IMR-90 (cell line): ENCODE results near the gene PKP4. TPM values are rescaled to one million over a fixed set of nuclear protein-coding genes. Genes with fewer than 3 reads are reported as not detected.

Source experiments
- ATAC-seq: fragments of 200-7000 bp; cut with Tn5 transposase; 2 replicates; pipeline ENCODE4 v1.9.1; 2020; ENCODE audit warnings: low read depth, mild to moderate bottlenecking, moderate library complexity
- BruUV-seq: library from RNA; stranded (reverse); fragments of 400-500 nt; replicated peaks from 2 replicates; lab custom pipeline; 2021; lab: Mats Ljungman, UMichigan
- CTCF ChIA-PET: fragments of 300-600 bp; formaldehyde crosslinking; extraction: SDS; loops from one replicate; lab custom pipeline; 2021; ENCODE audit warnings: antibody characterized with exemption; lab: Yijun Ruan, JAX
- POLR2A ChIA-PET: fragments of 300-600 bp; sonication (Branson Sonifier 250); formaldehyde crosslinking; loops from one replicate; lab custom pipeline; 2022; ENCODE audit warnings: antibody characterized with exemption; ENCODE audit not compliant: unreplicated experiment; lab: Charles Lee
- DNase-seq: peaks from one replicate; pipeline ENCODE4 v3.0.0; 2013
- H2AFZ ChIP-seq: replicated peaks from 2 replicates; pipeline ENCODE3; 2013; ENCODE audit warnings: low read length, mild to moderate bottlenecking; ENCODE audit not compliant: poor library complexity
- H2AK5ac ChIP-seq: 2 replicates; pipeline ENCODE4 v1.6.1; 2013; ENCODE audit warnings: low read depth, low read length, inconsistent platforms
- H2AK9ac ChIP-seq: replicated peaks from 2 replicates; pipeline ENCODE3; 2013; ENCODE audit warnings: mild to moderate bottlenecking, low read depth, low read length, moderate library complexity; ENCODE audit not compliant: poor library complexity
- H2BK120ac ChIP-seq: 2 replicates; pipeline ENCODE4 v1.6.1; 2013; ENCODE audit warnings: low read depth, low read length, inconsistent platforms
- H2BK15ac ChIP-seq: 3 replicates; pipeline ENCODE4 v1.6.1; 2013; ENCODE audit warnings: low read depth, low read length, inconsistent platforms
- H2BK20ac ChIP-seq: 2 replicates; pipeline ENCODE4 v1.6.1; 2013; ENCODE audit warnings: low read depth, mild to moderate bottlenecking, inconsistent platforms, low read length, moderate library complexity
- H2BK5ac ChIP-seq: 2 replicates; pipeline ENCODE4 v1.6.1; 2013; ENCODE audit warnings: mild to moderate bottlenecking, low read depth, low read length, inconsistent platforms; ENCODE audit not compliant: poor library complexity, severe bottlenecking
- H3K14ac ChIP-seq: replicated peaks from 2 replicates; pipeline ENCODE4 v1.6.1; 2013; ENCODE audit warnings: low read depth, low read length, inconsistent platforms
- H3K18ac ChIP-seq: 2 replicates; pipeline ENCODE4 v1.6.1; 2013; ENCODE audit warnings: low read depth, low read length, control low read depth
- H3K23ac ChIP-seq: 2 replicates; pipeline ENCODE4 v1.6.1; 2013; ENCODE audit warnings: low read depth, low read length, inconsistent platforms
- H3K27ac ChIP-seq: 2 replicates; pipeline ENCODE4 v1.5.1; 2013; ENCODE audit warnings: mild to moderate bottlenecking, control low read depth, low read length; ENCODE audit not compliant: insufficient read depth
- H3K27me3 ChIP-seq: 2 replicates; pipeline ENCODE4 v1.6.1; 2013; ENCODE audit warnings: low read length; ENCODE audit not compliant: control insufficient read depth, insufficient read depth
- H3K36me3 ChIP-seq: 2 replicates; pipeline ENCODE4 v1.6.1; 2013; ENCODE audit warnings: low read length, mixed read lengths; ENCODE audit not compliant: control insufficient read depth, insufficient read depth
- H3K4ac ChIP-seq: 2 replicates; pipeline ENCODE4 v1.6.1; 2013; ENCODE audit warnings: low read depth, low read length, inconsistent platforms
- H3K4me1 ChIP-seq: 2 replicates; pipeline ENCODE4 v1.6.1; 2013; ENCODE audit warnings: low read length, mixed read lengths; ENCODE audit not compliant: control insufficient read depth, insufficient read depth
- H3K4me2 ChIP-seq: 2 replicates; pipeline ENCODE4 v1.6.1; 2013; ENCODE audit warnings: low read depth, mild to moderate bottlenecking, control low read depth, low read length, moderate library complexity
- H3K4me3 ChIP-seq: 2 replicates; pipeline ENCODE4 v1.5.1; 2013; ENCODE audit warnings: low read depth, mild to moderate bottlenecking, control low read depth, low read length, moderate library complexity; ENCODE audit not compliant: insufficient read depth
- H3K56ac ChIP-seq: 2 replicates; pipeline ENCODE4 v1.6.1; 2013; ENCODE audit warnings: low read length, inconsistent platforms; ENCODE audit not compliant: insufficient read depth; ENCODE audit errors: extremely low read depth
- H3K79me1 ChIP-seq, 2 experiments: 2 replicates each; pipeline ENCODE4 v1.6.1; 2013; ENCODE audit warnings: low read length in 2 of 2, inconsistent platforms in 1 of 2, low read depth in 1 of 2
- H3K9ac ChIP-seq: 2 replicates; pipeline ENCODE4 v1.6.1; 2013; ENCODE audit warnings: low read depth, low read length, control low read depth
- H3K9me1 ChIP-seq: 2 replicates; pipeline ENCODE4 v1.6.1; 2013; ENCODE audit warnings: low read length, inconsistent platforms; ENCODE audit not compliant: insufficient read depth
- H3K9me3 ChIP-seq: 2 replicates; pipeline ENCODE4 v1.6.1; 2013; ENCODE audit warnings: low read length; ENCODE audit not compliant: control insufficient read depth, insufficient read depth
- H4K20me1 ChIP-seq: 2 replicates; pipeline ENCODE4 v1.6.1; 2013; ENCODE audit warnings: low read length, inconsistent platforms; ENCODE audit not compliant: insufficient read depth
- H4K5ac ChIP-seq: 2 replicates; pipeline ENCODE4 v1.6.1; 2013; ENCODE audit warnings: mild to moderate bottlenecking, low read depth, low read length, control low read depth
- H4K8ac ChIP-seq, 2 experiments: 2 replicates each; pipeline ENCODE4 v1.6.1; 2013; ENCODE audit warnings: low read depth in 2 of 2, low read length in 2 of 2, control low read depth in 1 of 2, inconsistent platforms in 1 of 2
- H4K91ac ChIP-seq: 2 replicates; pipeline ENCODE4 v1.6.1; 2013; ENCODE audit warnings: low read depth, low read length, inconsistent platforms; ENCODE audit not compliant: insufficient read depth
- CEBPB ChIP-seq: IDR thresholded peaks from 2 replicates; pipeline ENCODE4 v1.6.1; 2012; ENCODE audit warnings: low read depth, low read length, improper control_type of control experiment
- CHD1 ChIP-seq: IDR thresholded peaks from 2 replicates; pipeline ENCODE4 v1.6.1; 2012; ENCODE audit warnings: low read depth, low read length, improper control_type of control experiment
- FOS ChIP-seq: fragments of 150-350 bp; IDR thresholded peaks from 2 replicates; pipeline ENCODE4 v1.6.1; 2016; ENCODE audit warnings: low read depth, low read length
- MAZ ChIP-seq: IDR thresholded peaks from 2 replicates; pipeline ENCODE4 v1.6.1; 2012; ENCODE audit warnings: low read depth, mild to moderate bottlenecking, low read length, improper control_type of control experiment, moderate library complexity, borderline replicate concordance
- MXI1 ChIP-seq: IDR thresholded peaks from 2 replicates; pipeline ENCODE4 v1.6.1; 2012; ENCODE audit warnings: low read depth, mild to moderate bottlenecking, low read length, moderate library complexity, borderline replicate concordance
- NFE2L2 ChIP-seq: fragments of 150-350 bp; IDR thresholded peaks from 2 replicates; pipeline ENCODE4 v1.6.1; 2016; ENCODE audit warnings: low read depth, mild to moderate bottlenecking, low read length
- WGBS, 2 experiments: methylation state at CpG; one replicate each; pipeline versions ENCODE4 v1.1.5 to v1.1.7; 2013; ENCODE audit warnings: missing lambda C conversion rate in 2 of 2; ENCODE audit not compliant: insufficient read length in 1 of 2; ENCODE audit errors: extremely low coverage in 2 of 2; 5-methylcytosine and 5-hydroxymethylcytosine counted together
- dilution Hi-C: fragments of 300-500 bp; cut with HindIII; formaldehyde crosslinking; loops from one replicate; pipeline ENCODE4 v1.14.3; 2018; ENCODE audit warnings: low sequenced_read_pairs; ENCODE audit not compliant: unreplicated experiment
- in situ Hi-C: fragments of 300-500 bp; cut with MboI; formaldehyde crosslinking; loops from 3 replicates; pipeline ENCODE4 v1.14.3; 2019; ENCODE audit warnings: low sequenced_read_pairs, inconsistent platforms, mixed read lengths
- intact Hi-C: fragments of 100-400 bp; cut with micrococcal nuclease; formaldehyde crosslinking; loops from 2 replicates; pipeline ENCODE4 v1.10.0; 2022
- polyA plus RNA-seq, 3 experiments: library from polyadenylated mRNA; depleted of rRNA; stranded (reverse); fragments of >200 nt; gene quantifications; 2 replicates each; pipeline ENCODE4 v1.2.3, GENCODE V29; 2012; ENCODE audit warnings: low replicate concordance in 1 of 3
- total RNA-seq: library from RNA; depleted of rRNA; stranded (reverse); fragments of >200 nt; gene quantifications from 2 replicates; pipeline ENCODE4 v1.2.3, GENCODE V29; 2012
- TF ChIP-seq, protein P1 (sequence below): conservative IDR thresholded peaks from 2 replicates; pipeline ENCODE4 v1.5.1; 2012; ENCODE audit warnings: mild to moderate bottlenecking, low read depth, low read length, improper control_type of control experiment
- TF ChIP-seq, protein P2 (sequence below): fragments of 150-350 bp; IDR thresholded peaks from 2 replicates; pipeline ENCODE4 v1.6.1; 2016; ENCODE audit warnings: low read depth, mild to moderate bottlenecking, low read length, moderate library complexity, borderline replicate concordance

Gene PKP4
- total and polyA plus RNA-seq, 2 of the 4 experiments (the other 2 are of a cell fraction) = 20.1 to 37.8 TPM

DNA sequence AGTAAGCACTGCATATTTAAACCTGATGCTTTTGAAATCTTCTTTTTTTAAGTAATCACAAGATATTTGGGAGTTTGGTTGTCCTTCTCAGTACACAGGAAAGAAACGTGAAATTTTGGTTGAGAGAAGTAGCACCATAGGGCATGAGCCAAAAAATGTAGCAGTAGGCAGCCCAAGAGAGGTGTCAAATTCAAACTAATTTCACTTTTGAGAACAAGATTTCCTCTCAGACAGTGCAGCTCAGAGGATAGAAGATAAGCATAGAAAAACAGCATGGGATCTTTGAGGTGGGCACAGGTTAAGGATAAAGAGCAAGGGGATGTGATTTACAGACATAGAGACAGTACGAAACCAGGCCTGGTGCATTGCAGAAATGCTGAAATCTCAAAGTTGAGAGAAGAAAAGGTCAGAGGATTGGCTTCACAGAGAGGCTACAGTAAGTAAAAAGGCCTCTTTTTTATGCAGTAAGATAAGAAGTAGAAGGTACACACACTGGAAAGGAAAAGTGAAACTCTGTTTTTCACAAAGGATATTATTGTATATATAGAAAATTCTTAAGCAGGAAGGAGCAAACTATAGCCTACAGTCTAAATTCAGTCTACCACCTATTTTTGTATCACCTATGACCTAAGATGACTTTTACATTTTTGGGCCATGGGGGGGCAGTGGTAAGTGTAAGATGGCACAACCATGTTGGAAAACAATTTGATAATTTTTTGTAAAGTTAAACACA lies 89.8 kb downstream of the PKP4 start:
- H3K27ac ChIP-seq = no peak overlapping the region
- no peak overlapping the region; the same call in 1 of the 2 replicates for H3K9ac ChIP-seq
- 100% methylated on average over 1 of the region's 2 CpGs; no CpG with 5 or more reads in 1 of the 2 experiments for whole genome bisulfite sequencing, 2 experiments
- no peaks in the 10 kb centered on the region for H3K4me1 ChIP-seq
- H4K5ac ChIP-seq = no peak overlapping the region
- no peaks in the 10 kb centered on the region; the same call in 1 of the 2 replicates for H3K9me1 ChIP-seq
- H3K36me3 ChIP-seq = peaks cover 1% of the 10 kb centered on the region; the same call in 1 of the 2 replicates
- no peak overlapping the region for H3K23ac ChIP-seq
- no peak overlapping the region for H3K14ac ChIP-seq
- TF ChIP-seq CEBPB (no peak), NFE2L2 (no peak), MXI1 (no peak), MAZ (no peak), FOS (no peak), CHD1 (no peak)
- TF ChIP-seq, protein P1, sequence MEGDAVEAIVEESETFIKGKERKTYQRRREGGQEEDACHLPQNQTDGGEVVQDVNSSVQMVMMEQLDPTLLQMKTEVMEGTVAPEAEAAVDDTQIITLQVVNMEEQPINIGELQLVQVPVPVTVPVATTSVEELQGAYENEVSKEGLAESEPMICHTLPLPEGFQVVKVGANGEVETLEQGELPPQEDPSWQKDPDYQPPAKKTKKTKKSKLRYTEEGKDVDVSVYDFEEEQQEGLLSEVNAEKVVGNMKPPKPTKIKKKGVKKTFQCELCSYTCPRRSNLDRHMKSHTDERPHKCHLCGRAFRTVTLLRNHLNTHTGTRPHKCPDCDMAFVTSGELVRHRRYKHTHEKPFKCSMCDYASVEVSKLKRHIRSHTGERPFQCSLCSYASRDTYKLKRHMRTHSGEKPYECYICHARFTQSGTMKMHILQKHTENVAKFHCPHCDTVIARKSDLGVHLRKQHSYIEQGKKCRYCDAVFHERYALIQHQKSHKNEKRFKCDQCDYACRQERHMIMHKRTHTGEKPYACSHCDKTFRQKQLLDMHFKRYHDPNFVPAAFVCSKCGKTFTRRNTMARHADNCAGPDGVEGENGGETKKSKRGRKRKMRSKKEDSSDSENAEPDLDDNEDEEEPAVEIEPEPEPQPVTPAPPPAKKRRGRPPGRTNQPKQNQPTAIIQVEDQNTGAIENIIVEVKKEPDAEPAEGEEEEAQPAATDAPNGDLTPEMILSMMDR = no peak
- TF ChIP-seq, protein P2, sequence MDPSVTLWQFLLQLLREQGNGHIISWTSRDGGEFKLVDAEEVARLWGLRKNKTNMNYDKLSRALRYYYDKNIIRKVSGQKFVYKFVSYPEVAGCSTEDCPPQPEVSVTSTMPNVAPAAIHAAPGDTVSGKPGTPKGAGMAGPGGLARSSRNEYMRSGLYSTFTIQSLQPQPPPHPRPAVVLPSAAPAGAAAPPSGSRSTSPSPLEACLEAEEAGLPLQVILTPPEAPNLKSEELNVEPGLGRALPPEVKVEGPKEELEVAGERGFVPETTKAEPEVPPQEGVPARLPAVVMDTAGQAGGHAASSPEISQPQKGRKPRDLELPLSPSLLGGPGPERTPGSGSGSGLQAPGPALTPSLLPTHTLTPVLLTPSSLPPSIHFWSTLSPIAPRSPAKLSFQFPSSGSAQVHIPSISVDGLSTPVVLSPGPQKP = no peak
- H2AFZ ChIP-seq = no peak overlapping the region
- no peak overlapping the region for H2BK15ac ChIP-seq
- H3K18ac ChIP-seq = no peak overlapping the region
- peaks cover 0 to 5% of the 10 kb centered on the region in 2 experiments; a peak in 2 of 4 replicates for H3K79me1 ChIP-seq
- ChIA-PET POLR2A (no interaction called here), CTCF (no interaction called here)
- no peak overlapping the region for H3K4ac ChIP-seq
- H3K4me3 ChIP-seq = no peak overlapping the region
- peak overlapping the region; percentile 22; the same call in 1 of the 2 replicates for H3K4me2 ChIP-seq
- H2BK5ac ChIP-seq = no peak overlapping the region
- no peak overlapping the region for H2AK5ac ChIP-seq
- H4K20me1 ChIP-seq = no peaks in the 10 kb centered on the region
- in situ Hi-C loops = no loop called here
- H3K9me3 ChIP-seq = no peaks in the 10 kb centered on the region
- intact Hi-C loops = loop anchor here (10.0 kb wide), 1 partner anchor 188 kb away; no protein-coding TSS in a partner anchor
- H2AK9ac ChIP-seq = no peak overlapping the region
- BruUV-seq = no TSS peak
- dilution Hi-C loops = no loop called here
- H2BK120ac ChIP-seq = no peak overlapping the region
- DNase-seq = no peak
- H2BK20ac ChIP-seq = no peak overlapping the region
- no peak overlapping the region for H3K56ac ChIP-seq
- H4K91ac ChIP-seq = no peak overlapping the region
- ATAC-seq = no peak; the same call in 1 of the 2 replicates
- no peak overlapping the region; a peak in 1 of 4 replicates for H4K8ac ChIP-seq
- H3K27me3 ChIP-seq = no peaks in the 10 kb centered on the region
